ENCODE results near the gene STAM2.

Gene STAM2

DNA sequence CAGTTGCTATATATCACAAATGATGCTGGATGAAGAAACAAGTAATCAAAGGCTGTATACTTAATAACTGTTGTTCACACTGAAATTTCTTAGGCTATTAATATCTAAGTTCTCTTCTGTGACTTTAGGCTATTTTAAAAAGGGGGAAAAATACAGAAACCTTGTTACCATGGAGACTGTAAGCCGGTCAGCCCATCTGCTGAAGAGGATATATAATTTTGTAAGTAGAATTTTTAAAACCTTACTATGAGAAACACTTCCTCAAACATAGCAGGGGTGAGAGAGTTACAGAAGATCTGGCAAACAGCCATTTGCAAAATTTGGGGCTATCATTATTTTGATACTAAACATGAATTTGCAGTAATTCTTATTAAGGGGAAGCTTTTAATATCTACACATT lies 104.5 kb downstream of the STAM2 start:
- no peak for DNase-seq (ENCODE audit: low read depth)

DNA sequence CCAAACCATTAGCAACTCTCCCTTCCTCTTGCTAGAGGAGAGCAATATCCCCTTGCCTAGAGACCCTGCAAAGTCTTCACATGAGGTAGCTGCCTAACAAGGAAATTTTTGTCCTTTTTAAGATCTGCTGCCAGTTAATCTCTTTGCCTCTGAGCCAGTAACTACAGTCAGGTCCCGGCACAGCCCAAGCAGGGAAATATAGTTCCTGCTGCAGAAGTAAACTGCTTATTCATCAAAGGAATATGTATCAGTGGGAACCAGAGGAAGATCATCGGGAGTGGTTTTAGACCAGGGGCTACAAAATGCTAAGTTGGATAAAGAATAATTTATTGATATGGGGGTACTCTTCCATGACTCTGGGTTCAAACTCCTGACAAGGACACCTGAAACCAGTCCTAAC lies 107.3 kb downstream of the STAM2 start:
- DNase-seq (ENCODE audit: low read depth): no peak

DNA sequence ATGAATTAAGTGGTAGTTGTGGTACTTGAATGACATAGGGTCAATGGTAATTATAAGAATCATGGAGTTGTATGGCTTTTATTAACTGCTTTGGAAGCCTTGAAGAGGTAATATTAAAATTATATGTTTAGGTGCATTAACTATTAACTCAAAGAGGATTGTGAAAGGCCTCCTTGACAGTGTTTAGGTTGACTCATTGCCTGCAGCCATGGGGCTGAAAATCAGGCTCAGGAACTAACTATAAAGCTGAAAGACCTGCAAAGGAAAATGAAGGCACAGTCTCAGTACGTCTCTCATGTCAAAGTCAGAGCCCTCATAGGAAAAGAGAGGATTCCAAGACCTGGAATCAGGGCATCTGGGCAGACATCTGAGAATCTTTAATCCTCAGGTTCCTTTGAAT lies 107.7 kb downstream of the STAM2 start:
- DNase-seq (ENCODE audit: low read depth): no peak

Measured in activated T-cell treated with anti-CD3 and anti-CD28 coated beads for 48 hours (primary cell).